ENCODE measurements around the gene NEK7. TPM values are rescaled to one million over a fixed set of nuclear protein-coding genes. Genes with fewer than 3 reads are reported as not detected.
"Not testable (repeated sequence)": the region's sequence is repeated elsewhere in the genome, so short reads cannot be mapped to it uniquely, and the experiment has no call there.

NEK7 gene
- polyA plus RNA-seq, 1 donor from 2014 or later: 3.3 TPM

- Histone ChIP-seq H3K4me2 (ENCODE audit: low read length) (no peak overlapping the region), H3K9ac (ENCODE audit: low read length) (no peak overlapping the region), H4K20me1 (ENCODE audit: insufficient read depth) (no peaks in the 10 kb centered on the region), H3F3A (ENCODE audit: insufficient read depth, low read length, poor library complexity, severe bottlenecking) (no peaks in the 10 kb centered on the region), H3K9me3 (ENCODE audit: low read length) (no peaks in the 10 kb centered on the region), H3K27me3 (ENCODE audit: insufficient read depth, low read depth, low read length) (no peaks in the 10 kb centered on the region), H3K79me2 (replicated peaks; ENCODE audit: insufficient read depth, low read length) (no peaks in the 10 kb centered on the region), H3K36me3 (ENCODE audit: insufficient read depth, low read length) (no peaks in the 10 kb centered on the region), H3K4me3 (ENCODE audit: low read length) (no peak overlapping the region), H3K9me2 (ENCODE audit: insufficient read depth, low read length) (no peaks in the 10 kb centered on the region), H2AFZ (ENCODE audit: low read depth, low read length) (no peak overlapping the region), H3K27ac (ENCODE audit: low read length) (no peak overlapping the region)
- TF ChIP-seq EP300 (conservative IDR thresholded peaks at IDR 0.05; ENCODE audit: poor library complexity, severe bottlenecking) (no peak), TAF1 (IDR thresholded peaks at IDR 0.05; ENCODE audit: low read depth) (no peak), EZH2 (IDR thresholded peaks at IDR 0.05; ENCODE audit: borderline replicate concordance, insufficient read depth, low read length, poor library complexity, severe bottlenecking) (no peak), SMC3 (conservative IDR thresholded peaks at IDR 0.05; ENCODE audit: poor library complexity) (no peak), POLR2AphosphoS5 (IDR thresholded peaks at IDR 0.05) (no peak), MXI1 (conservative IDR thresholded peaks at IDR 0.05; ENCODE audit: poor library complexity, severe bottlenecking) (no peak), REST (IDR thresholded peaks at IDR 0.05; ENCODE audit: borderline replicate concordance) (no peak), RAD21 (conservative IDR thresholded peaks at IDR 0.05) (no peak)
- TF ChIP-seq, protein P1, sequence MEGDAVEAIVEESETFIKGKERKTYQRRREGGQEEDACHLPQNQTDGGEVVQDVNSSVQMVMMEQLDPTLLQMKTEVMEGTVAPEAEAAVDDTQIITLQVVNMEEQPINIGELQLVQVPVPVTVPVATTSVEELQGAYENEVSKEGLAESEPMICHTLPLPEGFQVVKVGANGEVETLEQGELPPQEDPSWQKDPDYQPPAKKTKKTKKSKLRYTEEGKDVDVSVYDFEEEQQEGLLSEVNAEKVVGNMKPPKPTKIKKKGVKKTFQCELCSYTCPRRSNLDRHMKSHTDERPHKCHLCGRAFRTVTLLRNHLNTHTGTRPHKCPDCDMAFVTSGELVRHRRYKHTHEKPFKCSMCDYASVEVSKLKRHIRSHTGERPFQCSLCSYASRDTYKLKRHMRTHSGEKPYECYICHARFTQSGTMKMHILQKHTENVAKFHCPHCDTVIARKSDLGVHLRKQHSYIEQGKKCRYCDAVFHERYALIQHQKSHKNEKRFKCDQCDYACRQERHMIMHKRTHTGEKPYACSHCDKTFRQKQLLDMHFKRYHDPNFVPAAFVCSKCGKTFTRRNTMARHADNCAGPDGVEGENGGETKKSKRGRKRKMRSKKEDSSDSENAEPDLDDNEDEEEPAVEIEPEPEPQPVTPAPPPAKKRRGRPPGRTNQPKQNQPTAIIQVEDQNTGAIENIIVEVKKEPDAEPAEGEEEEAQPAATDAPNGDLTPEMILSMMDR (IDR thresholded peaks at IDR 0.05; ENCODE audit: poor library complexity, severe bottlenecking): no peak
Observed at GRCh38 chr1:198220428-198220827, 63.6 kb downstream of the NEK7 start.

DNA sequence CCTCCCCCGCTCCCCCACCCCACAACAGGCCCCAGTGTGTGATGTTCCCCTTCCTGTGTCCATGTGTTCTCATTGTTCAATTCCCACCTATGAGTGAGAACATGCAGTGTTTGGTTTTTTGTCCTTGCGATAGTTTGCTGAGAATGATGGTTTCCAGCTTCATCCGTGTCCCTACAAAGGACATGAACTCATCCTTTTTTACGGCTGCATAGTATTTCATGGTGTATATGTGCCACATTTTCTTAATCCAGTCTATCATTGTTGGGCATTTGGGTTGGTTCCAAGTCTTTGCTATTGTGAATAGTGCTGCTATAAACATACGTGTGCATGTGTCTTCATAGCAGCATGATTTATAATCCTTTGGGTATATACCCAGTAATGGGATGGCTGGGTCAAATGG is 70.2 kb downstream of the NEK7 start:
- not testable (repeated sequence) for H4K20me1 ChIP-seq (ENCODE audit: insufficient read depth); H3K36me3 ChIP-seq (ENCODE audit: insufficient read depth, low read length); H3K9me3 ChIP-seq (ENCODE audit: low read length); H3K27me3 ChIP-seq (ENCODE audit: insufficient read depth, low read depth, low read length); H2AFZ ChIP-seq (ENCODE audit: low read depth, low read length); H3K79me2 ChIP-seq (replicated peaks; ENCODE audit: insufficient read depth, low read length); H3F3A ChIP-seq (ENCODE audit: insufficient read depth, low read length, poor library complexity, severe bottlenecking); H3K4me3 ChIP-seq (ENCODE audit: low read length); H3K27ac ChIP-seq (ENCODE audit: low read length); H3K9ac ChIP-seq (ENCODE audit: low read length); H3K9me2 ChIP-seq (ENCODE audit: insufficient read depth, low read length); H3K4me2 ChIP-seq (ENCODE audit: low read length)

GRCh38 chr1:198227454-198227853 is 70.7 kb downstream of the NEK7 start:
- not testable (repeated sequence) for H2AFZ ChIP-seq (ENCODE audit: low read depth, low read length)

More at GRCh38 chr1:198227454-198227853, 70.7 kb downstream of the NEK7 start:
- H3K79me2 ChIP-seq (replicated peaks; ENCODE audit: insufficient read depth, low read length); H3K36me3 ChIP-seq (ENCODE audit: insufficient read depth, low read length); H3K9me2 ChIP-seq (ENCODE audit: insufficient read depth, low read length); H3F3A ChIP-seq (ENCODE audit: insufficient read depth, low read length, poor library complexity, severe bottlenecking); H3K9ac ChIP-seq (ENCODE audit: low read length); H3K9me3 ChIP-seq (ENCODE audit: low read length); H4K20me1 ChIP-seq (ENCODE audit: insufficient read depth); H3K27me3 ChIP-seq (ENCODE audit: insufficient read depth, low read depth, low read length); H3K27ac ChIP-seq (ENCODE audit: low read length); H3K4me2 ChIP-seq (ENCODE audit: low read length); H3K4me3 ChIP-seq (ENCODE audit: low read length): not testable (repeated sequence)

All from neural cell (in vitro differentiated cells).